Retinal pigment epithelial cell (primary cell): ENCODE data around the gene ZNF592.

ENCODE experiments used
- DNase-seq: peaks from one replicate; pipeline ENCODE4 v3.0.0-alpha.2; 2010; ENCODE audit warnings: low read depth
- H3K4me3 ChIP-seq: 2 replicates; pipeline ENCODE4 v1.5.1; 2011; ENCODE audit warnings: mild to moderate bottlenecking, low read length, control low read depth, moderate library complexity
- TF ChIP-seq, protein P1 (sequence below): conservative IDR thresholded peaks from 2 replicates; pipeline ENCODE4 v1.5.1; 2011; ENCODE audit warnings: low read depth, low read length, control low read depth, inconsistent platforms

The ZNF592 gene

DNA sequence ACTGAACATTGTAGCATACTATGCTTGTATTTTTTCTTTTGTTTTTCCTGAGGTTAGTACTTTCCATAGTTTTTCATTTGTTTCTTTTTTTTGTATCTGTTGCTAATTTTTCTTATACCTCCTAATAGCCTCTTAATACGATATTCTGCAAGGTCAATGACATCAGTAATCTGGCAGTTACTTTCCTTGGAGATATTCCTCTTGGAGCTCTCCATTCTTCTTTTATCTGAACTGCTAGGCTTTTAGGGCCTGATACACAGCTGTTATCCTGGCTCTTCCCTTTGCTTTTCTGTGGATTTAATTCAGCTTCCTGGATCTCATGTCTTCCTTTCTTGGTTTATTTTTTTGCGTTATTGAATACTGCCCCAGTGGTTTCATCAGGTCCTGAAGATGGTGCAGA lies 81.6 kb downstream of the ZNF592 start:
- DNase-seq = no peak
- TF ChIP-seq, protein P1, sequence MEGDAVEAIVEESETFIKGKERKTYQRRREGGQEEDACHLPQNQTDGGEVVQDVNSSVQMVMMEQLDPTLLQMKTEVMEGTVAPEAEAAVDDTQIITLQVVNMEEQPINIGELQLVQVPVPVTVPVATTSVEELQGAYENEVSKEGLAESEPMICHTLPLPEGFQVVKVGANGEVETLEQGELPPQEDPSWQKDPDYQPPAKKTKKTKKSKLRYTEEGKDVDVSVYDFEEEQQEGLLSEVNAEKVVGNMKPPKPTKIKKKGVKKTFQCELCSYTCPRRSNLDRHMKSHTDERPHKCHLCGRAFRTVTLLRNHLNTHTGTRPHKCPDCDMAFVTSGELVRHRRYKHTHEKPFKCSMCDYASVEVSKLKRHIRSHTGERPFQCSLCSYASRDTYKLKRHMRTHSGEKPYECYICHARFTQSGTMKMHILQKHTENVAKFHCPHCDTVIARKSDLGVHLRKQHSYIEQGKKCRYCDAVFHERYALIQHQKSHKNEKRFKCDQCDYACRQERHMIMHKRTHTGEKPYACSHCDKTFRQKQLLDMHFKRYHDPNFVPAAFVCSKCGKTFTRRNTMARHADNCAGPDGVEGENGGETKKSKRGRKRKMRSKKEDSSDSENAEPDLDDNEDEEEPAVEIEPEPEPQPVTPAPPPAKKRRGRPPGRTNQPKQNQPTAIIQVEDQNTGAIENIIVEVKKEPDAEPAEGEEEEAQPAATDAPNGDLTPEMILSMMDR = no peak
- no peak overlapping the region for H3K4me3 ChIP-seq

DNA sequence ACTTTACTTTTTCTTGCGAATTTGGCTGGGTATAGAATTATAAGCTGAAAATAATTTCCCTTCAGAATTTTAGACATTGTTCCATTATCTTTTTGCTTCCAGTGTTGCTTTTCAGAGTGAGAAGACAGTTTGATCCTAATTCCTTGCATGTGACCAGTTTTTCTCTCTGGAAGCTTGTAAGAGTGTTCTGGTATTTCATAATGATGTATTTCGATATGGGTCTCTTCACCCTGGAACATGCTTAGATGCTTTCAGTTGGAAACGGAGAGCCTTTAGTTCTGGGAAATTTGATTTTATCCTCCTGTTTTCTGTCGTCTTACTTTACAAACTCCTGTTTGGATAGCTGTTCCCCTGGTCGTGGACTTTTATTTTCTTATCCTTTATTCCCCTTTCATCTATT lies 82.6 kb downstream of the ZNF592 start:
- TF ChIP-seq, protein P1 = no peak
- H3K4me3 ChIP-seq = no peak overlapping the region
- DNase-seq = no peak

DNA sequence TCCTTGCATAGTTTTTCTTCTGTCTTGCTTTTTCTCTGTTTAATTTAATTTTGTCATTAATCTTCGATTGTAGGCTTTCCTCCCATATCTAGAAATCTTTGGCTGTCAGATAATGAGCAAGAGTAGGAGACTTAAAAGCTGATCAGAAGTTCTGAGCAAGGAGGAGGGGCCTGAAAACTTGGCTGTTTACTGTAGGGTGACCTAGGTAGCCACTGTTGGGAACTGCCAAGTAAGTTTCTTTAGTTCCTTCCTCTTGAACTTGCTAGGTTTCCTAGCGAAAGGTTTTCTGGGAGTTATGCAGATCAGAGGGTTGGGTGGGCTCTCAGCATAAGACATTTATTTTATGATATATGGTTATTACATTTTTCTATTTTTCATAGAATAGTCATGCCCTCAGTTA lies 83.2 kb downstream of the ZNF592 start:
- TF ChIP-seq, protein P1 = no peak
- no peak for DNase-seq
- no peak overlapping the region for H3K4me3 ChIP-seq

DNA sequence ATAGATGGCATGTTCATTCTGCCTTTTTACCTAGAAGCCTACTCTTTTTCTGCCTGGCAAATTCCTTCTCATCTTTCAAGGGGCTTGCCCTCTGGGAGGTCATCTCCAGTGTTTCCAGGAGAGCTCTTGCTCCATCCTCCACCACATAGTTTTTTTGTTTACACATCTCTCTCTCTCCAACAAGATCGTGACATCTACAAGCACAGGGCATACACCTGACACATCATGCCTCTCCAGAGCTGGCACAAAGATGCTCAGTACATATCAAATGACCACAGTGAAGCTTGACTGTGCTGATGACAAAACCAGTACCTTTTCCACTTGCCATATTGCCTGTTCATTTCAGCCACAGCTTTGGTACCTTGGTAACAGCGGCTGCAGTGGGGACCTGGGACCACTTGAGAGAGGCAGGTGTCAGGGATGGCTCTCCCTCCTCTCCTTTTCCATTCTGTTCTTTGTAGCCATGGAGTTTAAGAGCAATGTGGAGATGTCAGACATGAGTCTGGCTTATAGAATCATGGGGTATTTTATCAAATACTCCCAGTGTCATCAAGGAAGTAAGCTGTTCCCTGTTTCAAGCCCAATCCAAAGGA lies 84.2 kb downstream of the ZNF592 start:
- TF ChIP-seq, protein P1 = no peak
- DNase-seq = no peak
- H3K4me3 ChIP-seq = no peak overlapping the region

DNA sequence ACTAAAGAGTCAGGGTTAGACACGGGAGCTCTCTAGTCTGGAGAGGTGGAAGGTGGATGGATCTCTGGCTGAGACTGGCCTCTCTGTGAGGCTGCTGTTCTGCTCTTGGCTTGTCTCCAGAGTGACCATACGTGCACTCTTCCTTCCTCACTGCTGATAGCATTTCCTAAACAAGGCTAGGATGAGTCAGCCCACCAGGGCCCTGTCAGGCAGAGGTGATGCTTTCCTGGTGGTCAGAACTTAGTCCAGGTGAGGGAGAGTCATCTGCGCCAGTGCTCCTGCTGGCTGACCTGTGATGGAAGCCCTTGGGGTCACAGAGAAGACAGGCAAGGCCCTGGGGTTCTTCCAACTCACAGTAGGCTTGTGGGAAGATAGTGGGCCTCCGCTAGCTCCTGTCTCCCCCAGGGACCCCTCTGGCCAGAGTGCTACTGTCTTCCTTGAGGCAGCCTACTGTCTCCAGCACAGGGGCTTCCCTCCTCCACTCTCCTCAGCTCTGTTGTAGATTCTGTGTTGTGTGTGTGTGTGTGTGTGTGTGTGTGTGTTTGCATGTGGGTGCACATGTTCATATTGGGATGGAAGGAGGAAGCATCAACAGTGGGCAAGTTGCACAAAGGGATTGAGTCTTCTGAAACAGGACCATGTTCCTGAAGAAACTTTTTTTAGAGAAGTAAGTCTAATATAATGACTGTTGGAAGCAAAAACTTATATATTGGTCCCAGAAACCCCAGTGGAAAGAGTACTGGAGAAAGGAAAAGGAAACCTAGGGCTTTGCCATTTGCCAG lies 85.2 kb downstream of the ZNF592 start:
- DNase-seq = no peak
- H3K4me3 ChIP-seq = no peak overlapping the region
- TF ChIP-seq, protein P1 = no peak

DNA sequence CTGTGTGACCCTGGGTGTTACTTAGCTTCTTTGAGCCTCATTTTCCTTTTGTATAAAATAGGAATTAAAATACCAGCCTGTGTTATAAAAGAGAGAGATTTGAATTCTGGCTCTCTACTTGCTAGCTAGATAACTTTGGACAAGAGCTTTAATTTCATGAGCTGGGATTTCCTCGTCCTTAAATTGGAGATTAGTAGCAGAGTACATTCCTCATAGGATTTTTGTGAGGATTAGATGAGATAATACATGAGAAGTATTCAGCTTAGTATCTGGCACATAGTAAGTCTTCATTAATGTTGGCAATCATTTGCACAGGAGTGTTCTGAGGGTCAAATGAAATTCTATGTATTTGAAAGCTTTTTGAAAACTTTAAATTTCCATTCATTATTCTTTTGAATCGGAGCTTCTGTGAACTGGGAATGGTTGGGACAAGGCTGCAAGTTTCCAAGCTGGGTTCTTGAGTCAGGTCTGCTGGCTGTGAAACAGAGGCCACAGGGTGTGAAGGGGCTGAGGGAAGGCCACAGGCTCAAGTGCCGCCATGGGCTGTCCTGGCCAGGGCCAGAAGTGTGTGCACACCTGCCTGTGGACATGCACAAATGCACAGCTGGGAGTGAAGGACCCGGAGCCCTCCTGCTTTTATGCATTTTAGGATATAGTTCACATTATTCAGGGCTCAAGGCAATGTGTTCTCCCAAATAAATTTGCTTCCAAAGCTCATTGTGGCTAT lies 86.0 kb downstream of the ZNF592 start:
- DNase-seq = peak; percentile 66
- TF ChIP-seq, protein P1 = no peak

More for the DNA sequence above, 86.0 kb downstream of the ZNF592 start:
- no peak overlapping the region for H3K4me3 ChIP-seq
